Loucy (cell line): ENCODE results near the gene SEMA5A.

Experiments
- H2AFZ ChIP-seq: fragments of 200-600 bp; sonication (generic); 2 replicates; pipeline ENCODE4 v1.6.0; 2016; ENCODE audit warnings: antibody characterized with exemption, mild to moderate bottlenecking, low read length, moderate library complexity
- H3F3A ChIP-seq: fragments of 200-600 bp; 2 replicates; pipeline ENCODE4 v1.6.0; 2016; ENCODE audit warnings: antibody characterized with exemption, low read depth, mild to moderate bottlenecking
- H3K27me3 ChIP-seq: fragments of 200-600 bp; sonication (generic); 2 replicates; pipeline ENCODE4 v1.6.1; 2014; ENCODE audit warnings: low read length, mild to moderate bottlenecking; ENCODE audit not compliant: insufficient read depth, poor library complexity, severe bottlenecking
- H3K36me3 ChIP-seq: fragments of 200-600 bp; sonication (generic); 2 replicates; pipeline ENCODE4 v1.6.1; 2016; ENCODE audit warnings: low read length; ENCODE audit not compliant: insufficient read depth
- H3K4me1 ChIP-seq: fragments of 200-600 bp; sonication (generic); 2 replicates; pipeline ENCODE4 v1.5.1; 2014; ENCODE audit warnings: low read length, mild to moderate bottlenecking; ENCODE audit not compliant: insufficient read depth, poor library complexity, severe bottlenecking
- H3K4me2 ChIP-seq: fragments of 200-600 bp; sonication (generic); 2 replicates; pipeline ENCODE4 v1.6.0; 2014; ENCODE audit warnings: antibody characterized with exemption, low read length, low read depth, mild to moderate bottlenecking; ENCODE audit not compliant: poor library complexity, severe bottlenecking
- H3K4me3 ChIP-seq: fragments of 200-600 bp; sonication (generic); 2 replicates; pipeline ENCODE4 v1.5.1; 2014; ENCODE audit warnings: low read length, mild to moderate bottlenecking, mixed read lengths; ENCODE audit not compliant: poor library complexity, severe bottlenecking
- H3K79me2 ChIP-seq: fragments of 200-600 bp; sonication (generic); 2 replicates; pipeline ENCODE4 v1.6.1; 2014; ENCODE audit warnings: low read length; ENCODE audit not compliant: insufficient read depth
- H3K9ac ChIP-seq: fragments of 200-600 bp; sonication (generic); 2 replicates; pipeline ENCODE4 v1.6.0; 2014; ENCODE audit warnings: mild to moderate bottlenecking, low read depth, low read length, moderate library complexity; ENCODE audit not compliant: poor library complexity, severe bottlenecking
- H3K9me2 ChIP-seq: fragments of 200-600 bp; sonication (generic); replicated peaks from 2 replicates; pipeline ENCODE4 v1.6.1; 2016; ENCODE audit warnings: low read depth, low read length, mixed read lengths
- H3K9me3 ChIP-seq: fragments of 200-600 bp; sonication (generic); 2 replicates; pipeline ENCODE4 v1.6.1; 2014; ENCODE audit warnings: mild to moderate bottlenecking, antibody characterized with exemption, low read length, low read depth; ENCODE audit not compliant: insufficient read depth
- H4K20me1 ChIP-seq: fragments of 200-600 bp; sonication (generic); 2 replicates; pipeline ENCODE4 v1.6.0; 2014; ENCODE audit warnings: antibody characterized with exemption, low read length, mild to moderate bottlenecking; ENCODE audit not compliant: insufficient read depth, poor library complexity, severe bottlenecking
- CTCF ChIP-seq: fragments of 200-600 bp; sonication (generic); conservative IDR thresholded peaks from 2 replicates; pipeline ENCODE4 v1.5.1; 2014; ENCODE audit warnings: mild to moderate bottlenecking, antibody characterized with exemption, low read length
- EZH2phosphoT487 ChIP-seq: fragments of 200-600 bp; IDR thresholded peaks from 2 replicates; pipeline ENCODE4 v1.6.1; 2018; ENCODE audit warnings: antibody characterized with exemption, mild to moderate bottlenecking, moderate library complexity, borderline replicate concordance

Gene SEMA5A

GRCh38 chr5:9483779-9484178, 62.1 kb downstream of the SEMA5A start:
- Histone ChIP-seq H3F3A (no peaks in the 10 kb centered on the region), H3K9me2 (no peaks in the 10 kb centered on the region), H3K9me3 (no peaks in the 10 kb centered on the region; the same call in 1 of the 2 replicates), H3K4me2 (no peak overlapping the region), H3K9ac (no peak overlapping the region), H3K36me3 (no peaks in the 10 kb centered on the region), H3K27me3 (no peaks in the 10 kb centered on the region), H4K20me1 (no peaks in the 10 kb centered on the region), H3K79me2 (no peaks in the 10 kb centered on the region), H3K4me1 (no peaks in the 10 kb centered on the region), H2AFZ (no peak overlapping the region), H3K4me3 (no peak overlapping the region)
- TF ChIP-seq EZH2phosphoT487 (no peak), CTCF (no peak)

GRCh38 chr5:9483243-9483642, 62.6 kb downstream of the SEMA5A start:
- H3K79me2 ChIP-seq: no peaks in the 10 kb centered on the region
- no peaks in the 10 kb centered on the region for H3F3A ChIP-seq
- no peak overlapping the region for H3K9ac ChIP-seq
- no peaks in the 10 kb centered on the region for H3K4me1 ChIP-seq
- no peaks in the 10 kb centered on the region for H3K9me2 ChIP-seq
- no peaks in the 10 kb centered on the region for H3K36me3 ChIP-seq
- no peak overlapping the region for H3K4me3 ChIP-seq
- no peaks in the 10 kb centered on the region for H4K20me1 ChIP-seq
- H3K27me3 ChIP-seq: no peaks in the 10 kb centered on the region
- TF ChIP-seq EZH2phosphoT487: no peak
- TF ChIP-seq CTCF: no peak
- H3K4me2 ChIP-seq: no peak overlapping the region
- H2AFZ ChIP-seq: no peak overlapping the region
- no peaks in the 10 kb centered on the region; the same call in 1 of the 2 replicates for H3K9me3 ChIP-seq

GRCh38 chr5:9482381-9482780, 63.5 kb downstream of the SEMA5A start:
- H3K9ac ChIP-seq: no peak overlapping the region
- H3K4me1 ChIP-seq: no peaks in the 10 kb centered on the region
- H3K9me2 ChIP-seq: no peaks in the 10 kb centered on the region
- H3K27me3 ChIP-seq: no peaks in the 10 kb centered on the region
- H4K20me1 ChIP-seq: no peaks in the 10 kb centered on the region
- no peak overlapping the region for H3K4me3 ChIP-seq
- TF ChIP-seq EZH2phosphoT487 (no peak), CTCF (no peak)
- H2AFZ ChIP-seq: no peak overlapping the region
- H3F3A ChIP-seq: no peaks in the 10 kb centered on the region
- H3K9me3 ChIP-seq: no peaks in the 10 kb centered on the region; the same call in 1 of the 2 replicates
- no peak overlapping the region for H3K4me2 ChIP-seq
- no peaks in the 10 kb centered on the region for H3K36me3 ChIP-seq
- H3K79me2 ChIP-seq: no peaks in the 10 kb centered on the region
